Uterus (tissue), 2 donors: Measurements from ENCODE around the gene SCAP.
A peak's percentile ranks its signal among the peaks of the same experiment; 100 is the strongest.

Source experiments
- POLR2A ChIP-seq, 2 donors: fragments of 450-650 bp; IDR thresholded peaks; one replicate each; pipeline ENCODE4 v1.6.1; 2016; ENCODE audit warnings: antibody characterized with exemption in 2 of 2, mild to moderate bottlenecking in 1 of 2, moderate library complexity in 1 of 2
- TF ChIP-seq, protein P1 (sequence below), 4 experiments: fragments of 200-600 bp in 2 of 4; fragments of 450-650 bp in 2 of 4; sonication (generic) in 2 of 4; IDR thresholded peaks; one replicate each; pipeline ENCODE4 v1.5.1; 2016 to 2019; ENCODE audit warnings: antibody characterized with exemption in 4 of 4, mild to moderate bottlenecking in 2 of 4, moderate library complexity in 1 of 4

DNA sequence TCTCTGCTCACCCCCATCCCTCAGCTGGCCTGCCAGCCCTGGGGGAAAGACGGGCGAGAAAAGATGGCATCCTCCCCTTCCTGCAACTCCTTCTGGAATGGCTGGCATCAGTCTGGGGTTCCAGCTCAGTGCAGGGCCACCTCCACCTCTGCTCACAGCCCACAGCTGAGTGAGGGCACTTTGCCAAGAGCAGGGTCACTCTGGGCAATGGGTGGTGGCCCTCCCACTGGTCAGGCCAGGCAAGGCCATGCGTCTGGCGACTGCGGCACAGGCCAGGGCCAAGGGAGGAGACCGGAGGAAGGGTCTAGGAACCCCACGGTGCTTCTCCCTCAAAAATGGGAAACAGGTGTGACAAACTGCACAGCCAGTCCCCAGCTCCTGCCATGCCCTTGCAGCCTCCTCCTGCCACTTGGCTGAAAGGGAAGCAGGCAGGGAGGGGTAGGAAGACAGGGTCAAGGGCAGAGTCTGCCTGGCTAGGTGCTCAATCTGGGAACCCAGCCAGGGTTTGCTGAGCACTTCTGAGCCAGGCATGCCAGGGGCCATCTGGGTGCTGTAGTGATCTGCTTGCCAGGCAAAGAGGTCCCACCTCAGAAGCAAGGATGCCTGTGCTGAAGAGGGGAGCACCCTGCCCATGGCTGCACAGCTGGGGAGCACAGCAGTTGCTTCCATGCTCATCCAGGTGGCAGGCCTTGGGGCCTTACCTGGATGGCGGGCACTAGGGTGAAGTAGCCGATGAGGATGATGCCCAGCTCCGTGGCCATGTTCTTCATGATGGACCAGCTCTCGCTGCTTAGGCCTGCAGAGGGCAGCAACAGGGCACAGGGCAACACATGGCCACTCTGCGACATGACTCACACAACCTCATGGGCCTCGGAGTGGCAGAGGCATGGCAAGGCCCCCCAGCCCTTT, 53.7 kb downstream of the SCAP start:
- TF ChIP-seq, protein P1, sequence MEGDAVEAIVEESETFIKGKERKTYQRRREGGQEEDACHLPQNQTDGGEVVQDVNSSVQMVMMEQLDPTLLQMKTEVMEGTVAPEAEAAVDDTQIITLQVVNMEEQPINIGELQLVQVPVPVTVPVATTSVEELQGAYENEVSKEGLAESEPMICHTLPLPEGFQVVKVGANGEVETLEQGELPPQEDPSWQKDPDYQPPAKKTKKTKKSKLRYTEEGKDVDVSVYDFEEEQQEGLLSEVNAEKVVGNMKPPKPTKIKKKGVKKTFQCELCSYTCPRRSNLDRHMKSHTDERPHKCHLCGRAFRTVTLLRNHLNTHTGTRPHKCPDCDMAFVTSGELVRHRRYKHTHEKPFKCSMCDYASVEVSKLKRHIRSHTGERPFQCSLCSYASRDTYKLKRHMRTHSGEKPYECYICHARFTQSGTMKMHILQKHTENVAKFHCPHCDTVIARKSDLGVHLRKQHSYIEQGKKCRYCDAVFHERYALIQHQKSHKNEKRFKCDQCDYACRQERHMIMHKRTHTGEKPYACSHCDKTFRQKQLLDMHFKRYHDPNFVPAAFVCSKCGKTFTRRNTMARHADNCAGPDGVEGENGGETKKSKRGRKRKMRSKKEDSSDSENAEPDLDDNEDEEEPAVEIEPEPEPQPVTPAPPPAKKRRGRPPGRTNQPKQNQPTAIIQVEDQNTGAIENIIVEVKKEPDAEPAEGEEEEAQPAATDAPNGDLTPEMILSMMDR (IDR thresholded peaks at IDR 0.05): peak in 1 of 4 experiments; percentile 11
- no peak for TF ChIP-seq POLR2A (IDR thresholded peaks at IDR 0.05)
